Fibroblast of villous mesenchyme (primary cell): Measurements from ENCODE around the gene CTDNEP1. TPM values are rescaled to one million over a fixed set of nuclear protein-coding genes. Genes with fewer than 3 reads are reported as not detected.

Source experiments
- DNase-seq: peaks from one replicate; pipeline ENCODE4 v3.0.0-alpha.2; 2010; ENCODE audit warnings: low read depth
- H3K4me3 ChIP-seq: 2 replicates; pipeline ENCODE4 v1.5.1; 2011; ENCODE audit warnings: low read depth, mild to moderate bottlenecking, low read length
- CTCF ChIP-seq: IDR thresholded peaks from 2 replicates; pipeline ENCODE4 v1.5.1; 2012; ENCODE audit warnings: low read depth, mild to moderate bottlenecking, low read length; ENCODE audit not compliant: insufficient read depth
- total RNA-seq: library from RNA; depleted of rRNA; stranded (reverse); fragments of >200 nt; gene quantifications from 2 replicates; pipeline ENCODE4 v1.2.3, GENCODE V29; 2012

The CTDNEP1 gene
- total RNA-seq, 1 donor, result 34.1 TPM

- no peak overlapping the region for H3K4me3 ChIP-seq
- DNase-seq, result no peak
- TF ChIP-seq CTCF, result no peak
Observed at GRCh38 chr17:7266784-7267183, 15.2 kb upstream of the CTDNEP1 start.

- no peak overlapping the region for H3K4me3 ChIP-seq
- no peak for TF ChIP-seq CTCF
- no peak for DNase-seq
Observed at GRCh38 chr17:7263801-7264078, 12.2 kb upstream of the CTDNEP1 start.

GRCh38 chr17:7262935-7263800 lies 11.6 kb upstream of the CTDNEP1 start:
- peak overlapping the region; percentile 56 for H3K4me3 ChIP-seq
- TF ChIP-seq CTCF, result no peak
- no peak for DNase-seq

GRCh38 chr17:7262192-7262934 lies 10.8 kb upstream of the CTDNEP1 start, which contains the start of gene CLDN7:
CLDN7 (minus strand) TSS chr17:7262478; CDS start chr17:7262043, 435 bp downstream.
- H3K4me3 ChIP-seq, result peak within 1 kb of the TSS; percentile 56
- no peak for TF ChIP-seq CTCF
- no peak for DNase-seq

- H3K4me3 ChIP-seq, result peak overlapping the region; percentile 56
- TF ChIP-seq CTCF, result no peak
- DNase-seq, result no peak
Observed at GRCh38 chr17:7261379-7262191, 10.1 kb upstream of the CTDNEP1 start.

- TF ChIP-seq CTCF, result no peak
- DNase-seq, result no peak
- H3K4me3 ChIP-seq, result peak overlapping the region; percentile 53
Observed at GRCh38 chr17:7260651-7261378, 9.3 kb upstream of the CTDNEP1 start.
